A549 (cell line): Measurements from ENCODE around the gene PLEKHA7. TPM values are rescaled to one million over a fixed set of nuclear protein-coding genes. Genes with fewer than 3 reads are reported as not detected.

Experiments
- ATAC-seq, 2 experiments: fragments of 200-7000 bp in 1 of 2; fragments of >200 bp in 1 of 2; cut with Nextera tagmentation in 1 of 2; cut with Tn5 transposase in 1 of 2; 3 replicates each; pipeline versions ENCODE4 v1.8.0 to v1.9.1; 2018 to 2020; ENCODE audit warnings: mild to moderate bottlenecking in 1 of 2, moderate library complexity in 1 of 2
- CTCF ChIA-PET: fragments of 300-600 bp; sonication (Branson Sonifier 250); formaldehyde crosslinking; extraction: SDS; loops from one replicate; lab custom pipeline; 2021; ENCODE audit warnings: antibody characterized with exemption, inconsistent platforms; lab: Yijun Ruan, JAX
- POLR2A ChIA-PET: fragments of 350-600 bp; formaldehyde crosslinking; extraction: SDS; loops from one replicate; lab custom pipeline; 2021; ENCODE audit warnings: antibody characterized with exemption, inconsistent platforms; lab: Yijun Ruan, JAX
- DNase-seq, 2 experiments: peaks; one replicate each; pipeline versions ENCODE4 v3.0.0 to v3.0.0-alpha.2; 2011 to 2016; ENCODE audit warnings: low read depth in 1 of 2, low spot score in 1 of 2
- FAIRE-seq: peaks from 2 replicates; lab custom pipeline; 2011; peaks lifted over from hg19 to GRCh38; lab: Jason Lieb, UNC
- H3K27ac ChIP-seq, 2 experiments: fragments of >200 bp; sonication (Bioruptor Twin); formaldehyde crosslinking; 3 replicates each; pipeline ENCODE4 v1.5.1; 2016 to 2017
- H3K4me1 ChIP-seq: fragments of >200 bp; sonication (Bioruptor Twin); formaldehyde crosslinking; 3 replicates; pipeline ENCODE4 v1.6.1; 2016
- H3K4me2 ChIP-seq: fragments of >200 bp; sonication (Bioruptor Twin); formaldehyde crosslinking; 3 replicates; pipeline ENCODE4 v1.6.1; 2016
- H3K4me3 ChIP-seq: fragments of >200 bp; sonication (Bioruptor Twin); formaldehyde crosslinking; 3 replicates; pipeline ENCODE4 v1.5.1; 2016
- H3K9me3 ChIP-seq: fragments of >200 bp; sonication (Bioruptor Twin); formaldehyde crosslinking; 3 replicates; pipeline ENCODE4 v1.6.1; 2016
- CBX2 ChIP-seq: fragments of 200-600 bp; sonication (generic); IDR thresholded peaks from 2 replicates; pipeline ENCODE4 v1.6.1; 2016; ENCODE audit warnings: low read depth, mild to moderate bottlenecking, borderline replicate concordance
- CHD2 ChIP-seq: fragments of 150-350 bp; IDR thresholded peaks from 2 replicates; pipeline ENCODE4 v1.6.1; 2014; ENCODE audit warnings: low read length; ENCODE audit not compliant: partially characterized antibody
- EHMT2 ChIP-seq: fragments of 200-600 bp; sonication (generic); IDR thresholded peaks from 2 replicates; pipeline ENCODE4 v1.6.1; 2016; ENCODE audit warnings: antibody characterized with exemption, low read depth, mild to moderate bottlenecking, moderate library complexity
- EP300 ChIP-seq, 2 experiments: fragments of >200 bp; sonication (Bioruptor Twin); formaldehyde crosslinking; IDR thresholded peaks; 2 replicates in 1 of 2; 3 replicates in 1 of 2; pipeline ENCODE4 v1.6.1; 2016 to 2017
- ESRRA ChIP-seq: fragments of 150-350 bp; IDR thresholded peaks from 2 replicates; pipeline ENCODE4 v1.6.1; 2014; ENCODE audit warnings: mild to moderate bottlenecking, low read length, borderline replicate concordance
- FOSB ChIP-seq: fragments of 250-450 bp; sonication (Bioruptor Pico); IDR thresholded peaks from 2 replicates; pipeline ENCODE4 v1.5.0; 2020; ENCODE audit warnings: mild to moderate bottlenecking, moderate library complexity
- GATA3 ChIP-seq: IDR thresholded peaks from 2 replicates; pipeline ENCODE4 v1.6.1; 2012; ENCODE audit warnings: borderline replicate concordance
- HMGXB4 ChIP-seq: fragments of 250-450 bp; sonication (Bioruptor Pico); IDR thresholded peaks from 2 replicates; pipeline ENCODE4 v1.5.0; 2021; ENCODE audit warnings: mild to moderate bottlenecking, moderate library complexity, borderline replicate concordance
- HOXA7 ChIP-seq: fragments of 250-450 bp; sonication (Bioruptor Pico); IDR thresholded peaks from 2 replicates; pipeline ENCODE4 v1.5.0; 2020; ENCODE audit warnings: mild to moderate bottlenecking, moderate library complexity
- HOXB13 ChIP-seq: fragments of 250-450 bp; sonication (Bioruptor Pico); IDR thresholded peaks from 2 replicates; pipeline ENCODE4 v1.5.0; 2020; ENCODE audit warnings: low read depth, mild to moderate bottlenecking, moderate library complexity
- HOXB5 ChIP-seq: fragments of 250-450 bp; sonication (Bioruptor Pico); IDR thresholded peaks from 2 replicates; pipeline ENCODE4 v1.5.0; 2020; ENCODE audit warnings: mild to moderate bottlenecking, moderate library complexity
- JUN ChIP-seq, 2 experiments: fragments of >200 bp; sonication (Bioruptor Twin); formaldehyde crosslinking; IDR thresholded peaks; 2 replicates in 1 of 2; 3 replicates in 1 of 2; pipeline ENCODE4 v1.6.1; 2016 to 2017
- JUNB ChIP-seq: fragments of >200 bp; sonication (Bioruptor Twin); formaldehyde crosslinking; IDR thresholded peaks from 2 replicates; pipeline ENCODE4 v1.6.1; 2016
- KDM1A ChIP-seq: fragments of 200-600 bp; sonication (generic); IDR thresholded peaks from 2 replicates; pipeline ENCODE4 v1.6.1; 2016; ENCODE audit warnings: low read depth, mild to moderate bottlenecking
- MAX ChIP-seq: IDR thresholded peaks from 2 replicates; pipeline ENCODE4 v1.6.1; 2012
- MAZ ChIP-seq: fragments of 150-350 bp; IDR thresholded peaks from 2 replicates; pipeline ENCODE4 v1.6.1; 2014; ENCODE audit warnings: antibody characterized with exemption, low read depth, low read length, borderline replicate concordance
- NFE2L2 ChIP-seq: fragments of 150-350 bp; conservative IDR thresholded peaks from 2 replicates; pipeline ENCODE4 v1.6.1; 2014; ENCODE audit warnings: low read length
- NPAS2 ChIP-seq: fragments of 250-450 bp; sonication (Bioruptor Pico); IDR thresholded peaks from 2 replicates; pipeline ENCODE4 v1.8.0; 2022; ENCODE audit warnings: mild to moderate bottlenecking, moderate library complexity, borderline replicate concordance
- NR3C1 ChIP-seq: fragments of >200 bp; sonication (Bioruptor Twin); formaldehyde crosslinking; IDR thresholded peaks from 3 replicates; pipeline ENCODE4 v1.6.1; 2017
- PHF8 ChIP-seq: fragments of 200-600 bp; sonication (generic); IDR thresholded peaks from 2 replicates; pipeline ENCODE4 v1.6.1; 2016; ENCODE audit warnings: low read depth, mild to moderate bottlenecking, antibody characterized with exemption, moderate library complexity, borderline replicate concordance
- POLR2A ChIP-seq: IDR thresholded peaks from 2 replicates; pipeline ENCODE4 v1.6.1; 2012; ENCODE audit warnings: mild to moderate bottlenecking, low read length
- RARB ChIP-seq: fragments of 250-450 bp; sonication (Bioruptor Pico); IDR thresholded peaks from 2 replicates; pipeline ENCODE4 v1.8.0; 2021; ENCODE audit warnings: mild to moderate bottlenecking, moderate library complexity
- RFX5 ChIP-seq: fragments of 450-650 bp; IDR thresholded peaks from 2 replicates; pipeline ENCODE4 v1.7.1; 2014; ENCODE audit warnings: antibody characterized with exemption, mild to moderate bottlenecking, moderate library complexity
- RNF2 ChIP-seq: fragments of 200-600 bp; sonication (generic); IDR thresholded peaks from 2 replicates; pipeline ENCODE4 v1.6.1; 2016; ENCODE audit warnings: low read depth, mild to moderate bottlenecking, antibody characterized with exemption, moderate library complexity, borderline replicate concordance
- SMC3 ChIP-seq: fragments of >200 bp; sonication (Bioruptor Twin); formaldehyde crosslinking; IDR thresholded peaks from 3 replicates; pipeline ENCODE4 v1.6.1; 2018; ENCODE audit warnings: inconsistent platforms
- ZFP36 ChIP-seq: fragments of 450-650 bp; IDR thresholded peaks from 2 replicates; pipeline ENCODE4 v1.6.1; 2014; ENCODE audit warnings: borderline replicate concordance; ENCODE audit not compliant: partially characterized antibody
- WGBS: methylation state at CpG from one replicate; pipeline ENCODE4 v1.1.6; 2017; ENCODE audit errors: missing lambda C conversion rate; 5-methylcytosine and 5-hydroxymethylcytosine counted together
- polyA plus RNA-seq, 4 experiments: library from polyadenylated mRNA; depleted of rRNA in 3 of 4; stranded (reverse); fragments of >200 nt; fragmentation: RNase III in 1 of 4; extraction: RNeasy Plus Mini Kit Qiagen cat#74134 plus additional on column Dnase treatment in 1 of 4; gene quantifications; 2 replicates in 3 of 4; 3 replicates in 1 of 4; pipeline ENCODE4 v1.2.3, GENCODE V29; 2011 to 2017
- TF ChIP-seq, protein P1 (sequence below): fragments of >200 bp; sonication (Bioruptor Twin); formaldehyde crosslinking; IDR thresholded peaks from 3 replicates; pipeline ENCODE4 v1.5.1; 2016
- TF ChIP-seq, protein P2 (sequence below): fragments of >200 bp; sonication (Bioruptor Twin); formaldehyde crosslinking; IDR thresholded peaks from 2 replicates; pipeline ENCODE4 v1.6.1; 2016
- TF ChIP-seq, protein P3 (sequence below): fragments of 150-350 bp; IDR thresholded peaks from 2 replicates; pipeline ENCODE4 v1.6.1; 2014; ENCODE audit warnings: low read depth, mild to moderate bottlenecking, low read length

The PLEKHA7 gene
- polyA plus RNA-seq, 2 of the 4 experiments (the other 2 are of a cell fraction), result 8.7 to 13.8 TPM

DNA sequence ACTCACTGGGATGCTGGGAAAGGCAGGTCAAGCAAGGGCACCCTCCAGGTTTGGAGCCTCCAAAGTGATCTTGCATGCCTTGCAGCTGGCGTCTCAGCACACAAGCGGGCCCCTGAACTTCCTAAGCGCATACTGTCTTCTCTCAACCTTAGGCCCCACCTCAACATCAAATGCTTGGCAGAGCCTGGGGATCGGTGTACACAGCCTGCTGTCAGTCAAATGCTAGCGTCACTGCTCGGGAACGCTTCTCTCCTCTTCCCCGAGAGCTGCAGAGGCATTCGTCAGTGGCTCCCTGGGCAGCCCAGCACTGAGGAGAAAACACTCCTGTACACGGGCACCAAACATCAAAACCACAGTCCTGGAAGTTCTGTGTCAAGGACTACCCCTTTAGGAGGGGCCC, 150.8 kb downstream of the PLEKHA7 start:
- Histone ChIP-seq H3K4me2 (no peak overlapping the region), H3K4me1 (no peaks in the 10 kb centered on the region), H3K9me3 (no peaks in the 10 kb centered on the region), H3K4me3 (no peak overlapping the region), H3K27ac (no peak overlapping the region)
- CTCF ChIA-PET, result interaction anchor here (1.5 kb wide), 1 partner anchor 18 kb away, joined by 3 read pairs; no protein-coding TSS in a partner anchor
- ATAC-seq, result no peak
- DNase-seq, result no peak
- 81% methylated on average over 9 of the region's 10 CpGs for WGBS
- TF ChIP-seq, protein P1, sequence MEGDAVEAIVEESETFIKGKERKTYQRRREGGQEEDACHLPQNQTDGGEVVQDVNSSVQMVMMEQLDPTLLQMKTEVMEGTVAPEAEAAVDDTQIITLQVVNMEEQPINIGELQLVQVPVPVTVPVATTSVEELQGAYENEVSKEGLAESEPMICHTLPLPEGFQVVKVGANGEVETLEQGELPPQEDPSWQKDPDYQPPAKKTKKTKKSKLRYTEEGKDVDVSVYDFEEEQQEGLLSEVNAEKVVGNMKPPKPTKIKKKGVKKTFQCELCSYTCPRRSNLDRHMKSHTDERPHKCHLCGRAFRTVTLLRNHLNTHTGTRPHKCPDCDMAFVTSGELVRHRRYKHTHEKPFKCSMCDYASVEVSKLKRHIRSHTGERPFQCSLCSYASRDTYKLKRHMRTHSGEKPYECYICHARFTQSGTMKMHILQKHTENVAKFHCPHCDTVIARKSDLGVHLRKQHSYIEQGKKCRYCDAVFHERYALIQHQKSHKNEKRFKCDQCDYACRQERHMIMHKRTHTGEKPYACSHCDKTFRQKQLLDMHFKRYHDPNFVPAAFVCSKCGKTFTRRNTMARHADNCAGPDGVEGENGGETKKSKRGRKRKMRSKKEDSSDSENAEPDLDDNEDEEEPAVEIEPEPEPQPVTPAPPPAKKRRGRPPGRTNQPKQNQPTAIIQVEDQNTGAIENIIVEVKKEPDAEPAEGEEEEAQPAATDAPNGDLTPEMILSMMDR, result no peak
- TF ChIP-seq SMC3 (no peak), PHF8 (no peak), MAX (no peak), NPAS2 (CRISPR knock-in tag) (no peak)
- TF ChIP-seq, protein P2, sequence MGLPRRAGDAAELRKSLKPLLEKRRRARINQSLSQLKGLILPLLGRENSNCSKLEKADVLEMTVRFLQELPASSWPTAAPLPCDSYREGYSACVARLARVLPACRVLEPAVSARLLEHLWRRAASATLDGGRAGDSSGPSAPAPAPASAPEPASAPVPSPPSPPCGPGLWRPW, result no peak
- no peak for FAIRE-seq
- POLR2A ChIA-PET, result no interaction called here

- DNase-seq (no peak), ATAC-seq (peak; percentile 24 to 33; a peak in 4 of 6 replicates), FAIRE-seq (no peak)
- 95% methylated on average over 3 of the region's 3 CpGs for WGBS
- H3K9me3 ChIP-seq, result no peaks in the 10 kb centered on the region
- no peaks in the 10 kb centered on the region for H3K4me1 ChIP-seq
- TF ChIP-seq HMGXB4 (no peak), GATA3 (no peak), EHMT2 (no peak), RNF2 (no peak), KDM1A (no peak), JUN (IDR thresholded peaks at IDR 0.05) (no peak), CBX2 (no peak), HOXB5 (no peak), RARB (CRISPR knock-in tag) (no peak), HOXB13 (CRISPR knock-in tag) (no peak), MAZ (no peak), POLR2A (no peak), HOXA7 (CRISPR knock-in tag) (no peak)
- no peak overlapping the region for H3K27ac ChIP-seq
- ChIA-PET CTCF (no interaction called here), POLR2A (no interaction called here)
- no peak overlapping the region for H3K4me2 ChIP-seq
- no peak overlapping the region for H3K4me3 ChIP-seq
Measured at GRCh38 chr11:16862726-16863125, 151.5 kb downstream of the PLEKHA7 start.

DNA sequence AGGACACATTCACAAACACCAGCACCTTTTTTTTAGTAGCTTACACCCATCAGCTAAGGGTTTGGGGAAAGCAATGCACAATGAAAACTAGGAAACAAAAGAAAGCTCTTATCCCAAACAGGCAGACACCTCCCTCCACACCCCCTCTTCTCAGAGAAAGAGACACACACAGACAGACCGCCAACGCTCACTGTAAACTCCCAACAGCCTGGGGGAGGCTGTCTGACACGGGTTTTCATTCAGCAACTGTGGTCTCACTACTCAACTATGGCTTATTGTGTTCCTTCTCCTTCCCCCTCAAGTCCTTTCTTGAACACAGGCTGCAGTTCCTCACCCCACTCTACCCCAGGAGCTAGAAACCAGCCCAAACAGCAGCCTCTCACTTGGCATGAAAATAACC, 152.4 kb downstream of the PLEKHA7 start:
- no peak overlapping the region for H3K27ac ChIP-seq
- H3K9me3 ChIP-seq, result no peaks in the 10 kb centered on the region
- no peak overlapping the region for H3K4me3 ChIP-seq
- POLR2A ChIA-PET, result no interaction called here
- FAIRE-seq (no peak), DNase-seq (no peak), ATAC-seq (no peak)
- no peaks in the 10 kb centered on the region for H3K4me1 ChIP-seq
- CTCF ChIA-PET, result interaction anchor here (0.6 to 1.7 kb wide), 3 partner anchors 11 to 71 kb away, joined by 3 to 4 read pairs (median 3); no protein-coding TSS in a partner anchor
- WGBS, result 76% methylated on average over 3 of the region's 3 CpGs
- no peak overlapping the region for H3K4me2 ChIP-seq
- TF ChIP-seq NR3C1 (no peak), CHD2 (no peak), RFX5 (no peak), JUNB (no peak), PHF8 (no peak), ZFP36 (no peak), MAZ (no peak), KDM1A (no peak), FOSB (CRISPR knock-in tag) (no peak), EP300 (IDR thresholded peaks at IDR 0.05) (no peak), GATA3 (no peak), NFE2L2 (no peak), ESRRA (no peak)
- TF ChIP-seq, protein P3, sequence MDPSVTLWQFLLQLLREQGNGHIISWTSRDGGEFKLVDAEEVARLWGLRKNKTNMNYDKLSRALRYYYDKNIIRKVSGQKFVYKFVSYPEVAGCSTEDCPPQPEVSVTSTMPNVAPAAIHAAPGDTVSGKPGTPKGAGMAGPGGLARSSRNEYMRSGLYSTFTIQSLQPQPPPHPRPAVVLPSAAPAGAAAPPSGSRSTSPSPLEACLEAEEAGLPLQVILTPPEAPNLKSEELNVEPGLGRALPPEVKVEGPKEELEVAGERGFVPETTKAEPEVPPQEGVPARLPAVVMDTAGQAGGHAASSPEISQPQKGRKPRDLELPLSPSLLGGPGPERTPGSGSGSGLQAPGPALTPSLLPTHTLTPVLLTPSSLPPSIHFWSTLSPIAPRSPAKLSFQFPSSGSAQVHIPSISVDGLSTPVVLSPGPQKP, result no peak
- TF ChIP-seq, protein P2, result no peak
